Measurements from ENCODE around the gene PLCH1.

GRCh38 chr3:155442072-155442471, 302.8 kb downstream of the PLCH1 start:
- no peak for TF ChIP-seq POLR2A (IDR thresholded peaks at IDR 0.05)
- TF ChIP-seq, protein P1, sequence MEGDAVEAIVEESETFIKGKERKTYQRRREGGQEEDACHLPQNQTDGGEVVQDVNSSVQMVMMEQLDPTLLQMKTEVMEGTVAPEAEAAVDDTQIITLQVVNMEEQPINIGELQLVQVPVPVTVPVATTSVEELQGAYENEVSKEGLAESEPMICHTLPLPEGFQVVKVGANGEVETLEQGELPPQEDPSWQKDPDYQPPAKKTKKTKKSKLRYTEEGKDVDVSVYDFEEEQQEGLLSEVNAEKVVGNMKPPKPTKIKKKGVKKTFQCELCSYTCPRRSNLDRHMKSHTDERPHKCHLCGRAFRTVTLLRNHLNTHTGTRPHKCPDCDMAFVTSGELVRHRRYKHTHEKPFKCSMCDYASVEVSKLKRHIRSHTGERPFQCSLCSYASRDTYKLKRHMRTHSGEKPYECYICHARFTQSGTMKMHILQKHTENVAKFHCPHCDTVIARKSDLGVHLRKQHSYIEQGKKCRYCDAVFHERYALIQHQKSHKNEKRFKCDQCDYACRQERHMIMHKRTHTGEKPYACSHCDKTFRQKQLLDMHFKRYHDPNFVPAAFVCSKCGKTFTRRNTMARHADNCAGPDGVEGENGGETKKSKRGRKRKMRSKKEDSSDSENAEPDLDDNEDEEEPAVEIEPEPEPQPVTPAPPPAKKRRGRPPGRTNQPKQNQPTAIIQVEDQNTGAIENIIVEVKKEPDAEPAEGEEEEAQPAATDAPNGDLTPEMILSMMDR (IDR thresholded peaks at IDR 0.05), result no peak

All from ovary (tissue), 3 donors.